HepG2 (cell line): Measurements from ENCODE around the gene TMEM74B. TPM values are rescaled to one million over a fixed set of nuclear protein-coding genes. Genes with fewer than 3 reads are reported as not detected.

ENCODE experiments used
- CBX5 ChIP-seq: sonication (generic); formaldehyde crosslinking; IDR thresholded peaks from 2 replicates; pipeline ENCODE4 v1.4.0; 2020; ENCODE audit warnings: missing genetic modification reagents, borderline replicate concordance
- ERF ChIP-seq: IDR thresholded peaks from 2 replicates; pipeline ENCODE4 v1.6.1; 2018; ENCODE audit warnings: missing biosample characterization, missing genetic modification reagents
- HNRNPUL1 ChIP-seq: fragments of 200-400 bp; formaldehyde crosslinking; IDR thresholded peaks from 2 replicates; pipeline ENCODE4 v1.6.1; 2017; ENCODE audit warnings: low read depth, mild to moderate bottlenecking, low read length, moderate library complexity
- MAF1 ChIP-seq: sonication (generic); formaldehyde crosslinking; IDR thresholded peaks from 2 replicates; pipeline ENCODE4 v1.5.0; 2020; ENCODE audit warnings: missing genetic modification reagents, borderline replicate concordance
- PATZ1 ChIP-seq: sonication (generic); formaldehyde crosslinking; IDR thresholded peaks from 2 replicates; pipeline ENCODE4 v1.4.0; 2020; ENCODE audit warnings: missing genetic modification reagents
- ZFYVE20 ChIP-seq: sonication (generic); formaldehyde crosslinking; IDR thresholded peaks from 2 replicates; pipeline ENCODE4 v1.8.0; 2023; ENCODE audit warnings: low read depth, mild to moderate bottlenecking, moderate library complexity, missing genetic modification reagents, borderline replicate concordance
- ZNF446 ChIP-seq: sonication (generic); formaldehyde crosslinking; IDR thresholded peaks from 2 replicates; pipeline ENCODE4 v1.5.0; 2020; ENCODE audit warnings: mild to moderate bottlenecking, missing genetic modification reagents
- ZNF589 ChIP-seq: sonication (generic); formaldehyde crosslinking; conservative IDR thresholded peaks from 2 replicates; pipeline ENCODE4 v1.8.0; 2022; ENCODE audit warnings: mild to moderate bottlenecking, moderate library complexity, missing genetic modification reagents
- ZNF687 ChIP-seq: sonication (generic); formaldehyde crosslinking; IDR thresholded peaks from 2 replicates; pipeline ENCODE4 v1.5.1; 2020; ENCODE audit warnings: mild to moderate bottlenecking, missing genetic modification reagents, moderate library complexity
- ZNF883 ChIP-seq: sonication (generic); formaldehyde crosslinking; IDR thresholded peaks from 2 replicates; pipeline ENCODE4 v1.5.1; 2020; ENCODE audit warnings: mild to moderate bottlenecking, missing genetic modification reagents; ENCODE audit errors: not compliant biosample characterization
- polyA plus RNA-seq, 8 experiments: library from polyadenylated mRNA; depleted of rRNA in 3 of 8; stranded (reverse) in 7 of 8; unstranded in 1 of 8; fragments of >200 nt; fragmentation: Illumina TruSeq in 4 of 8; extraction: Trizol in 4 of 8; gene quantifications; 2 replicates each; pipeline versions ENCODE4 v1.2.1 to v1.2.3, GENCODE V29; 2011 to 2016; ENCODE audit warnings: low read depth in 4 of 8, missing spikeins in 1 of 8, mixed read lengths in 1 of 8; ENCODE audit not compliant: insufficient read depth in 1 of 8
- total RNA-seq, 5 experiments: library from RNA; depleted of rRNA; stranded (reverse); fragments of >200 nt; fragmentation: Illumina TruSeq; extraction: Trizol; gene quantifications; 2 replicates each; pipeline ENCODE4 v1.2.3, GENCODE V29; 2016; ENCODE audit warnings: low read depth in 1 of 5
- TF ChIP-seq, protein P1 (sequence below): sonication (generic); formaldehyde crosslinking; IDR thresholded peaks from 2 replicates; pipeline ENCODE4 v1.9.0; 2022; ENCODE audit warnings: low read depth, missing genetic modification reagents
- TF ChIP-seq, protein P2 (sequence below), 2 experiments: IDR thresholded peaks; 2 replicates each; pipeline ENCODE4 v1.6.1; 2011 to 2012; ENCODE audit warnings: low read length in 2 of 2, borderline replicate concordance in 1 of 2, low read depth in 1 of 2, mild to moderate bottlenecking in 1 of 2, moderate library complexity in 1 of 2
- TF ChIP-seq, protein P3 (sequence below): sonication (generic); formaldehyde crosslinking; conservative IDR thresholded peaks from 2 replicates; pipeline ENCODE4 v1.4.0; 2020; ENCODE audit warnings: missing genetic modification reagents

TMEM74B gene
- total and polyA plus RNA-seq, 2 of the 13 experiments (the other 11 are each of a cell fraction or from before 2014, with no cell fraction given) = 4.7 to 18.4 TPM

DNA sequence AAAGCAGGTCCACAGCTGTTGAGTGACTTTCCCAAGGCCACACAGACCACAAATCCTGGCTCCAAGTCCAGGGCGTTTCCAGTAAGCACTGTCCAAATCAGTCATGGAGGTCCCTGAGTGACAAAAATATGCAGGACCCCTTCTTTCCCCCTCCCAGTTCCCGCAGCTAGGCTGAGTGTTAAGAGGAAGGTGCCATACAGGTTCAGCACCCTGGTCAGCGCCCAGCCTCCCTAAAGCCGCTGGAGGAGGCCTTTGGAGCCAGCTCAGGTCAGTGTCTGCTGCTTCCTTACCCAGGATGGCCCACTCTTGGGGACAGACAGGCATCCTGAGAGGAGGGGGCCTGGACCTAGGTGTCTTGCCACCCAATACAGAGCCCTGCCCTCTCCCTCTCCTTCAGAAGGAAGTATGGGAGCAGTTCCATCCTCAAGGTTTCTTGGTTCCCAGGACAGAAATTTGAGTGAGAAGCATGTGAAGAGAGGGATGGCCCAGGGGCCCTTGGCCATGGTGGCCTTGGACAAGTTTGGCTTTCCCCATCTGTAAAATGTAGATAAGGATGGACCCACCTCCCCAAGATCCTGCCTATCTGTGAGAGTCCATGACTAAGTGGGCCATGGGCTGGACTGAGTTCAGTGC, 13.2 kb downstream of the TMEM74B start (continued):
- TF ChIP-seq ZNF687 (peak; percentile 44), ZNF883 (CRISPR knock-in tag) (peak; percentile 80), ERF (CRISPR knock-in tag) (peak; percentile 64; the same call in 1 of the 2 replicates), ZNF446 (CRISPR knock-in tag) (peak; percentile 63; the same call in 1 of the 2 replicates), MAF1 (CRISPR knock-in tag) (no peak), ZNF589 (CRISPR knock-in tag) (0 out of 2 replicates have a peak, but pooled peaks have one; percentile 31), HNRNPUL1 (no peak), ZFYVE20 (CRISPR knock-in tag) (0 out of 2 replicates have a peak, but pooled peaks have one; percentile 44), PATZ1 (no peak), CBX5 (CRISPR knock-in tag) (0 out of 2 replicates have a peak, but pooled peaks have one; percentile 43)
- TF ChIP-seq, protein P1, sequence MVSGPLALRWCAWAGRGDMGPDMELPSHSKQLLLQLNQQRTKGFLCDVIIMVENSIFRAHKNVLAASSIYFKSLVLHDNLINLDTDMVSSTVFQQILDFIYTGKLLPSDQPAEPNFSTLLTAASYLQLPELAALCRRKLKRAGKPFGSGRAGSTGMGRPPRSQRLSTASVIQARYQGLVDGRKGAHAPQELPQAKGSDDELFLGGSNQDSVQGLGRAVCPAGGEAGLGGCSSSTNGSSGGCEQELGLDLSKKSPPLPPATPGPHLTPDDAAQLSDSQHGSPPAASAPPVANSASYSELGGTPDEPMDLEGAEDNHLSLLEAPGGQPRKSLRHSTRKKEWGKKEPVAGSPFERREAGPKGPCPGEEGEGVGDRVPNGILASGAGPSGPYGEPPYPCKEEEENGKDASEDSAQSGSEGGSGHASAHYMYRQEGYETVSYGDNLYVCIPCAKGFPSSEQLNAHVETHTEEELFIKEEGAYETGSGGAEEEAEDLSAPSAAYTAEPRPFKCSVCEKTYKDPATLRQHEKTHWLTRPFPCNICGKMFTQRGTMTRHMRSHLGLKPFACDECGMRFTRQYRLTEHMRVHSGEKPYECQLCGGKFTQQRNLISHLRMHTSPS = no peak
- TF ChIP-seq, protein P2, sequence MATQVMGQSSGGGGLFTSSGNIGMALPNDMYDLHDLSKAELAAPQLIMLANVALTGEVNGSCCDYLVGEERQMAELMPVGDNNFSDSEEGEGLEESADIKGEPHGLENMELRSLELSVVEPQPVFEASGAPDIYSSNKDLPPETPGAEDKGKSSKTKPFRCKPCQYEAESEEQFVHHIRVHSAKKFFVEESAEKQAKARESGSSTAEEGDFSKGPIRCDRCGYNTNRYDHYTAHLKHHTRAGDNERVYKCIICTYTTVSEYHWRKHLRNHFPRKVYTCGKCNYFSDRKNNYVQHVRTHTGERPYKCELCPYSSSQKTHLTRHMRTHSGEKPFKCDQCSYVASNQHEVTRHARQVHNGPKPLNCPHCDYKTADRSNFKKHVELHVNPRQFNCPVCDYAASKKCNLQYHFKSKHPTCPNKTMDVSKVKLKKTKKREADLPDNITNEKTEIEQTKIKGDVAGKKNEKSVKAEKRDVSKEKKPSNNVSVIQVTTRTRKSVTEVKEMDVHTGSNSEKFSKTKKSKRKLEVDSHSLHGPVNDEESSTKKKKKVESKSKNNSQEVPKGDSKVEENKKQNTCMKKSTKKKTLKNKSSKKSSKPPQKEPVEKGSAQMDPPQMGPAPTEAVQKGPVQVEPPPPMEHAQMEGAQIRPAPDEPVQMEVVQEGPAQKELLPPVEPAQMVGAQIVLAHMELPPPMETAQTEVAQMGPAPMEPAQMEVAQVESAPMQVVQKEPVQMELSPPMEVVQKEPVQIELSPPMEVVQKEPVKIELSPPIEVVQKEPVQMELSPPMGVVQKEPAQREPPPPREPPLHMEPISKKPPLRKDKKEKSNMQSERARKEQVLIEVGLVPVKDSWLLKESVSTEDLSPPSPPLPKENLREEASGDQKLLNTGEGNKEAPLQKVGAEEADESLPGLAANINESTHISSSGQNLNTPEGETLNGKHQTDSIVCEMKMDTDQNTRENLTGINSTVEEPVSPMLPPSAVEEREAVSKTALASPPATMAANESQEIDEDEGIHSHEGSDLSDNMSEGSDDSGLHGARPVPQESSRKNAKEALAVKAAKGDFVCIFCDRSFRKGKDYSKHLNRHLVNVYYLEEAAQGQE (IDR thresholded peaks at IDR 0.05; ENCODE audit: borderline replicate concordance in 1 of 2, low read depth in 1 of 2, low read length in 2 of 2) = peak in 1 of 2 experiments; percentile 97
- TF ChIP-seq, protein P3, sequence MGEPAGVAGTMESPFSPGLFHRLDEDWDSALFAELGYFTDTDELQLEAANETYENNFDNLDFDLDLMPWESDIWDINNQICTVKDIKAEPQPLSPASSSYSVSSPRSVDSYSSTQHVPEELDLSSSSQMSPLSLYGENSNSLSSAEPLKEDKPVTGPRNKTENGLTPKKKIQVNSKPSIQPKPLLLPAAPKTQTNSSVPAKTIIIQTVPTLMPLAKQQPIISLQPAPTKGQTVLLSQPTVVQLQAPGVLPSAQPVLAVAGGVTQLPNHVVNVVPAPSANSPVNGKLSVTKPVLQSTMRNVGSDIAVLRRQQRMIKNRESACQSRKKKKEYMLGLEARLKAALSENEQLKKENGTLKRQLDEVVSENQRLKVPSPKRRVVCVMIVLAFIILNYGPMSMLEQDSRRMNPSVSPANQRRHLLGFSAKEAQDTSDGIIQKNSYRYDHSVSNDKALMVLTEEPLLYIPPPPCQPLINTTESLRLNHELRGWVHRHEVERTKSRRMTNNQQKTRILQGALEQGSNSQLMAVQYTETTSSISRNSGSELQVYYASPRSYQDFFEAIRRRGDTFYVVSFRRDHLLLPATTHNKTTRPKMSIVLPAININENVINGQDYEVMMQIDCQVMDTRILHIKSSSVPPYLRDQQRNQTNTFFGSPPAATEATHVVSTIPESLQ (CRISPR knock-in tag) = 0 out of 2 replicates have a peak, but pooled peaks have one; percentile 59
